IMR-90 (cell line): ENCODE data around the gene CCR6. TPM values are rescaled to one million over a fixed set of nuclear protein-coding genes. Genes with fewer than 3 reads are reported as not detected.

Source experiments
- ATAC-seq: fragments of 200-7000 bp; cut with Tn5 transposase; 2 replicates; pipeline ENCODE4 v1.9.1; 2020; ENCODE audit warnings: low read depth, mild to moderate bottlenecking, moderate library complexity
- BruUV-seq: library from RNA; stranded (reverse); fragments of 400-500 nt; replicated peaks from 2 replicates; lab custom pipeline; 2021; lab: Mats Ljungman, UMichigan
- CTCF ChIA-PET: fragments of 300-600 bp; formaldehyde crosslinking; extraction: SDS; loops from one replicate; lab custom pipeline; 2021; ENCODE audit warnings: antibody characterized with exemption; lab: Yijun Ruan, JAX
- POLR2A ChIA-PET: fragments of 300-600 bp; sonication (Branson Sonifier 250); formaldehyde crosslinking; loops from one replicate; lab custom pipeline; 2022; ENCODE audit warnings: antibody characterized with exemption; ENCODE audit not compliant: unreplicated experiment; lab: Charles Lee
- DNase-seq: peaks from one replicate; pipeline ENCODE4 v3.0.0; 2013
- H2AFZ ChIP-seq: replicated peaks from 2 replicates; pipeline ENCODE3; 2013; ENCODE audit warnings: low read length, mild to moderate bottlenecking; ENCODE audit not compliant: poor library complexity
- H2AK5ac ChIP-seq: 2 replicates; pipeline ENCODE4 v1.6.1; 2013; ENCODE audit warnings: low read depth, low read length, inconsistent platforms
- H2AK9ac ChIP-seq: replicated peaks from 2 replicates; pipeline ENCODE3; 2013; ENCODE audit warnings: mild to moderate bottlenecking, low read depth, low read length, moderate library complexity; ENCODE audit not compliant: poor library complexity
- H2BK120ac ChIP-seq: 2 replicates; pipeline ENCODE4 v1.6.1; 2013; ENCODE audit warnings: low read depth, low read length, inconsistent platforms
- H2BK15ac ChIP-seq: 3 replicates; pipeline ENCODE4 v1.6.1; 2013; ENCODE audit warnings: low read depth, low read length, inconsistent platforms
- H2BK20ac ChIP-seq: 2 replicates; pipeline ENCODE4 v1.6.1; 2013; ENCODE audit warnings: low read depth, mild to moderate bottlenecking, inconsistent platforms, low read length, moderate library complexity
- H2BK5ac ChIP-seq: 2 replicates; pipeline ENCODE4 v1.6.1; 2013; ENCODE audit warnings: mild to moderate bottlenecking, low read depth, low read length, inconsistent platforms; ENCODE audit not compliant: poor library complexity, severe bottlenecking
- H3K14ac ChIP-seq: replicated peaks from 2 replicates; pipeline ENCODE4 v1.6.1; 2013; ENCODE audit warnings: low read depth, low read length, inconsistent platforms
- H3K18ac ChIP-seq: 2 replicates; pipeline ENCODE4 v1.6.1; 2013; ENCODE audit warnings: low read depth, low read length, control low read depth
- H3K23ac ChIP-seq: 2 replicates; pipeline ENCODE4 v1.6.1; 2013; ENCODE audit warnings: low read depth, low read length, inconsistent platforms
- H3K27ac ChIP-seq: 2 replicates; pipeline ENCODE4 v1.5.1; 2013; ENCODE audit warnings: mild to moderate bottlenecking, control low read depth, low read length; ENCODE audit not compliant: insufficient read depth
- H3K27me3 ChIP-seq: 2 replicates; pipeline ENCODE4 v1.6.1; 2013; ENCODE audit warnings: low read length; ENCODE audit not compliant: control insufficient read depth, insufficient read depth
- H3K36me3 ChIP-seq: 2 replicates; pipeline ENCODE4 v1.6.1; 2013; ENCODE audit warnings: low read length, mixed read lengths; ENCODE audit not compliant: control insufficient read depth, insufficient read depth
- H3K4ac ChIP-seq: 2 replicates; pipeline ENCODE4 v1.6.1; 2013; ENCODE audit warnings: low read depth, low read length, inconsistent platforms
- H3K4me1 ChIP-seq: 2 replicates; pipeline ENCODE4 v1.6.1; 2013; ENCODE audit warnings: low read length, mixed read lengths; ENCODE audit not compliant: control insufficient read depth, insufficient read depth
- H3K4me2 ChIP-seq: 2 replicates; pipeline ENCODE4 v1.6.1; 2013; ENCODE audit warnings: low read depth, mild to moderate bottlenecking, control low read depth, low read length, moderate library complexity
- H3K4me3 ChIP-seq: 2 replicates; pipeline ENCODE4 v1.5.1; 2013; ENCODE audit warnings: low read depth, mild to moderate bottlenecking, control low read depth, low read length, moderate library complexity; ENCODE audit not compliant: insufficient read depth
- H3K56ac ChIP-seq: 2 replicates; pipeline ENCODE4 v1.6.1; 2013; ENCODE audit warnings: low read length, inconsistent platforms; ENCODE audit not compliant: insufficient read depth; ENCODE audit errors: extremely low read depth
- H3K79me1 ChIP-seq, 2 experiments: 2 replicates each; pipeline ENCODE4 v1.6.1; 2013; ENCODE audit warnings: low read length in 2 of 2, inconsistent platforms in 1 of 2, low read depth in 1 of 2
- H3K9ac ChIP-seq: 2 replicates; pipeline ENCODE4 v1.6.1; 2013; ENCODE audit warnings: low read depth, low read length, control low read depth
- H3K9me1 ChIP-seq: 2 replicates; pipeline ENCODE4 v1.6.1; 2013; ENCODE audit warnings: low read length, inconsistent platforms; ENCODE audit not compliant: insufficient read depth
- H3K9me3 ChIP-seq: 2 replicates; pipeline ENCODE4 v1.6.1; 2013; ENCODE audit warnings: low read length; ENCODE audit not compliant: control insufficient read depth, insufficient read depth
- H4K20me1 ChIP-seq: 2 replicates; pipeline ENCODE4 v1.6.1; 2013; ENCODE audit warnings: low read length, inconsistent platforms; ENCODE audit not compliant: insufficient read depth
- H4K5ac ChIP-seq: 2 replicates; pipeline ENCODE4 v1.6.1; 2013; ENCODE audit warnings: mild to moderate bottlenecking, low read depth, low read length, control low read depth
- H4K8ac ChIP-seq, 2 experiments: 2 replicates each; pipeline ENCODE4 v1.6.1; 2013; ENCODE audit warnings: low read depth in 2 of 2, low read length in 2 of 2, control low read depth in 1 of 2, inconsistent platforms in 1 of 2
- H4K91ac ChIP-seq: 2 replicates; pipeline ENCODE4 v1.6.1; 2013; ENCODE audit warnings: low read depth, low read length, inconsistent platforms; ENCODE audit not compliant: insufficient read depth
- CHD1 ChIP-seq: IDR thresholded peaks from 2 replicates; pipeline ENCODE4 v1.6.1; 2012; ENCODE audit warnings: low read depth, low read length, improper control_type of control experiment
- WGBS, 2 experiments: methylation state at CpG; one replicate each; pipeline versions ENCODE4 v1.1.5 to v1.1.7; 2013; ENCODE audit warnings: missing lambda C conversion rate in 2 of 2; ENCODE audit not compliant: insufficient read length in 1 of 2; ENCODE audit errors: extremely low coverage in 2 of 2; 5-methylcytosine and 5-hydroxymethylcytosine counted together
- dilution Hi-C: fragments of 300-500 bp; cut with HindIII; formaldehyde crosslinking; loops from one replicate; pipeline ENCODE4 v1.14.3; 2018; ENCODE audit warnings: low sequenced_read_pairs; ENCODE audit not compliant: unreplicated experiment
- in situ Hi-C: fragments of 300-500 bp; cut with MboI; formaldehyde crosslinking; loops from 3 replicates; pipeline ENCODE4 v1.14.3; 2019; ENCODE audit warnings: low sequenced_read_pairs, inconsistent platforms, mixed read lengths
- intact Hi-C: fragments of 100-400 bp; cut with micrococcal nuclease; formaldehyde crosslinking; loops from 2 replicates; pipeline ENCODE4 v1.10.0; 2022
- polyA plus RNA-seq, 3 experiments: library from polyadenylated mRNA; depleted of rRNA; stranded (reverse); fragments of >200 nt; gene quantifications; 2 replicates each; pipeline ENCODE4 v1.2.3, GENCODE V29; 2012; ENCODE audit warnings: low replicate concordance in 1 of 3
- total RNA-seq: library from RNA; depleted of rRNA; stranded (reverse); fragments of >200 nt; gene quantifications from 2 replicates; pipeline ENCODE4 v1.2.3, GENCODE V29; 2012

Gene CCR6
- total and polyA plus RNA-seq, 2 of the 4 experiments (the other 2 are of a cell fraction) = not detected

- H3K27ac ChIP-seq = no peak overlapping the region
- POLR2A ChIA-PET = no interaction called here
- H4K5ac ChIP-seq = no peak overlapping the region
- H3K4ac ChIP-seq = no peak overlapping the region
- no peak overlapping the region for H4K8ac ChIP-seq
- no peak overlapping the region for H2BK15ac ChIP-seq
- no peaks in the 10 kb centered on the region for H4K20me1 ChIP-seq
- H2BK120ac ChIP-seq = no peak overlapping the region
- H2AK9ac ChIP-seq = no peak overlapping the region
- no peak overlapping the region for H4K91ac ChIP-seq
- H3K4me1 ChIP-seq = no peaks in the 10 kb centered on the region
- no peaks in the 10 kb centered on the region for H3K9me1 ChIP-seq
- H3K14ac ChIP-seq = no peak overlapping the region
- H3K9ac ChIP-seq = no peak overlapping the region
- H3K4me3 ChIP-seq = no peak overlapping the region
- no peak for ATAC-seq
- CTCF ChIA-PET = no interaction called here
- H3K9me3 ChIP-seq = peaks cover 28% of the 10 kb centered on the region
- BruUV-seq = no TSS peak
- H3K79me1 ChIP-seq = no peaks in the 10 kb centered on the region
- no peak overlapping the region for H2AFZ ChIP-seq
- H2BK20ac ChIP-seq = no peak overlapping the region
- TF ChIP-seq CHD1 = no peak
- no peaks in the 10 kb centered on the region for H3K27me3 ChIP-seq
- H3K56ac ChIP-seq = no peak overlapping the region
- in situ Hi-C loops (no loop called here), intact Hi-C loops (no loop called here), dilution Hi-C loops (no loop called here)
- no peak overlapping the region for H3K4me2 ChIP-seq
- H3K18ac ChIP-seq = no peak overlapping the region
- 60% methylated on average over 1 of the region's 8 CpGs; no CpG with 5 or more reads in 1 of the 2 experiments for WGBS, 2 experiments
- no peak overlapping the region for H2BK5ac ChIP-seq
- H2AK5ac ChIP-seq = no peak overlapping the region
- no peaks in the 10 kb centered on the region for H3K36me3 ChIP-seq
- DNase-seq = no peak
- H3K23ac ChIP-seq = no peak overlapping the region
Measured at GRCh38 chr6:167121335-167121841, 1.5 kb upstream of the CCR6 start.
